Measurements from ENCODE around the gene ZNF442.
"Not testable (repeated sequence)": the region's sequence is repeated elsewhere in the genome, so short reads cannot be mapped to it uniquely, and the experiment has no call there.

The ZNF442 gene

GRCh38 chr19:12325690-12326089 is 39.8 kb downstream of the ZNF442 start:
- Histone ChIP-seq H3K4me1 (ENCODE audit: control insufficient read depth, insufficient read depth, low read length, unreplicated experiment) (no peaks in the 10 kb centered on the region), H3K79me2 (ENCODE audit: control insufficient read depth, insufficient read depth, low read length, unreplicated experiment) (peaks cover 4% of the 10 kb centered on the region), H3K27ac (ENCODE audit: low read depth, low read length) (no peak overlapping the region), H3K27me3 (ENCODE audit: insufficient read depth, low read length) (no peaks in the 10 kb centered on the region), H3K36me3 (ENCODE audit: insufficient read depth, low read length) (peaks cover 13% of the 10 kb centered on the region), H3K4me3 (ENCODE audit: low read depth, low read length) (no peak overlapping the region), H2AFZ (ENCODE audit: low read length, unreplicated experiment) (no peak overlapping the region)

GRCh38 chr19:12318782-12319413 is 46.6 kb downstream of the ZNF442 start:
- H3K4me1 ChIP-seq (ENCODE audit: control insufficient read depth, insufficient read depth, low read length, unreplicated experiment): no peaks in the 10 kb centered on the region
- H3K27ac ChIP-seq (ENCODE audit: low read depth, low read length): no peak overlapping the region
- H3K4me3 ChIP-seq (ENCODE audit: low read depth, low read length): no peak overlapping the region
- no peak overlapping the region for H2AFZ ChIP-seq (ENCODE audit: low read length, unreplicated experiment)
- no peaks in the 10 kb centered on the region for H3K27me3 ChIP-seq (ENCODE audit: insufficient read depth, low read length)
- H3K36me3 ChIP-seq (ENCODE audit: insufficient read depth, low read length): peaks cover 43% of the 10 kb centered on the region
- H3K79me2 ChIP-seq (ENCODE audit: control insufficient read depth, insufficient read depth, low read length, unreplicated experiment): no peaks in the 10 kb centered on the region

- Histone ChIP-seq H3K27ac (ENCODE audit: low read depth, low read length) (no peak overlapping the region), H3K27me3 (ENCODE audit: insufficient read depth, low read length) (no peaks in the 10 kb centered on the region), H3K36me3 (ENCODE audit: insufficient read depth, low read length) (peaks cover 25% of the 10 kb centered on the region), H2AFZ (ENCODE audit: low read length, unreplicated experiment) (no peak overlapping the region), H3K4me1 (ENCODE audit: control insufficient read depth, insufficient read depth, low read length, unreplicated experiment) (no peaks in the 10 kb centered on the region), H3K4me3 (ENCODE audit: low read depth, low read length) (no peak overlapping the region), H3K79me2 (ENCODE audit: control insufficient read depth, insufficient read depth, low read length, unreplicated experiment) (no peaks in the 10 kb centered on the region)
Measured at GRCh38 chr19:12314553-12314952, 50.9 kb downstream of the ZNF442 start.

GRCh38 chr19:12308891-12309290 is 56.6 kb downstream of the ZNF442 start:
- H3K4me1 ChIP-seq (ENCODE audit: control insufficient read depth, insufficient read depth, low read length, unreplicated experiment); H3K4me3 ChIP-seq (ENCODE audit: low read depth, low read length); H2AFZ ChIP-seq (ENCODE audit: low read length, unreplicated experiment); H3K27me3 ChIP-seq (ENCODE audit: insufficient read depth, low read length); H3K27ac ChIP-seq (ENCODE audit: low read depth, low read length); H3K36me3 ChIP-seq (ENCODE audit: insufficient read depth, low read length); H3K79me2 ChIP-seq (ENCODE audit: control insufficient read depth, insufficient read depth, low read length, unreplicated experiment): not testable (repeated sequence)
